HEK293T (cell line): ENCODE results near the gene CCNL2.
"Not testable (repeated sequence)": the region's sequence is repeated elsewhere in the genome, so short reads cannot be mapped to it uniquely, and the experiment has no call there.

Source experiments
- CTCF ChIA-PET: fragments of 350-600 bp; formaldehyde crosslinking; extraction: SDS; loops from one replicate; lab custom pipeline; 2021; ENCODE audit warnings: antibody characterized with exemption, inconsistent platforms; lab: Yijun Ruan, JAX
- POLR2A ChIA-PET: fragments of 350-600 bp; formaldehyde crosslinking; extraction: SDS; loops from one replicate; lab custom pipeline; 2020; ENCODE audit warnings: antibody characterized with exemption, inconsistent platforms; lab: Yijun Ruan, JAX
- DNase-seq: peaks from one replicate; pipeline ENCODE4 v3.0.0; 2012; ENCODE audit warnings: mixed read lengths; ENCODE audit errors: extremely low spot score
- ARNT ChIP-seq: fragments of 450-650 bp; IDR thresholded peaks from 2 replicates; pipeline ENCODE4 v1.6.1; 2017; ENCODE audit warnings: mild to moderate bottlenecking
- BHLHE40 ChIP-seq: fragments of 450-650 bp; IDR thresholded peaks from 2 replicates; pipeline ENCODE4 v1.6.1; 2016; ENCODE audit warnings: mild to moderate bottlenecking, moderate library complexity, borderline replicate concordance
- CTBP1 ChIP-seq: fragments of 450-650 bp; IDR thresholded peaks from 2 replicates; pipeline ENCODE4 v1.6.1; 2016; ENCODE audit warnings: borderline replicate concordance
- ELF4 ChIP-seq: fragments of 450-650 bp; IDR thresholded peaks from 2 replicates; pipeline ENCODE4 v1.6.1; 2017; ENCODE audit warnings: antibody characterized with exemption
- FOXA1 ChIP-seq: fragments of 450-650 bp; IDR thresholded peaks from 2 replicates; pipeline ENCODE4 v1.6.1; 2016; ENCODE audit warnings: mild to moderate bottlenecking
- FOXK2 ChIP-seq: fragments of 450-650 bp; IDR thresholded peaks from 2 replicates; pipeline ENCODE4 v1.6.1; 2016; ENCODE audit warnings: mild to moderate bottlenecking
- FOXM1 ChIP-seq: fragments of 450-650 bp; IDR thresholded peaks from 2 replicates; pipeline ENCODE4 v1.6.1; 2017; ENCODE audit warnings: mild to moderate bottlenecking, borderline replicate concordance
- HDGF ChIP-seq: fragments of 450-650 bp; IDR thresholded peaks from 2 replicates; pipeline ENCODE4 v1.6.1; 2017; ENCODE audit warnings: antibody characterized with exemption, borderline replicate concordance
- L3MBTL2 ChIP-seq: fragments of 450-650 bp; conservative IDR thresholded peaks from 2 replicates; pipeline ENCODE4 v1.6.1; 2016; ENCODE audit warnings: mild to moderate bottlenecking
- LEF1 ChIP-seq: fragments of 450-650 bp; IDR thresholded peaks from 2 replicates; pipeline ENCODE4 v1.6.1; 2017; ENCODE audit warnings: mild to moderate bottlenecking, borderline replicate concordance
- NFRKB ChIP-seq: fragments of 450-650 bp; IDR thresholded peaks from 2 replicates; pipeline ENCODE4 v1.6.1; 2016; ENCODE audit warnings: mild to moderate bottlenecking, moderate library complexity
- SP1 ChIP-seq: fragments of 450-650 bp; IDR thresholded peaks from 2 replicates; pipeline ENCODE4 v1.6.1; 2017
- SUZ12 ChIP-seq: fragments of 450-650 bp; IDR thresholded peaks from 2 replicates; pipeline ENCODE4 v1.6.1; 2016; ENCODE audit warnings: mild to moderate bottlenecking
- TARDBP ChIP-seq: fragments of 450-650 bp; IDR thresholded peaks from 2 replicates; pipeline ENCODE4 v1.6.1; 2016
- ZNF384 ChIP-seq: fragments of 450-650 bp; IDR thresholded peaks from 2 replicates; pipeline ENCODE4 v1.6.1; 2016
- TF ChIP-seq, protein P1 (sequence below): fragments of 450-650 bp; IDR thresholded peaks from 2 replicates; pipeline ENCODE4 v1.6.1; 2016

The CCNL2 gene

DNA sequence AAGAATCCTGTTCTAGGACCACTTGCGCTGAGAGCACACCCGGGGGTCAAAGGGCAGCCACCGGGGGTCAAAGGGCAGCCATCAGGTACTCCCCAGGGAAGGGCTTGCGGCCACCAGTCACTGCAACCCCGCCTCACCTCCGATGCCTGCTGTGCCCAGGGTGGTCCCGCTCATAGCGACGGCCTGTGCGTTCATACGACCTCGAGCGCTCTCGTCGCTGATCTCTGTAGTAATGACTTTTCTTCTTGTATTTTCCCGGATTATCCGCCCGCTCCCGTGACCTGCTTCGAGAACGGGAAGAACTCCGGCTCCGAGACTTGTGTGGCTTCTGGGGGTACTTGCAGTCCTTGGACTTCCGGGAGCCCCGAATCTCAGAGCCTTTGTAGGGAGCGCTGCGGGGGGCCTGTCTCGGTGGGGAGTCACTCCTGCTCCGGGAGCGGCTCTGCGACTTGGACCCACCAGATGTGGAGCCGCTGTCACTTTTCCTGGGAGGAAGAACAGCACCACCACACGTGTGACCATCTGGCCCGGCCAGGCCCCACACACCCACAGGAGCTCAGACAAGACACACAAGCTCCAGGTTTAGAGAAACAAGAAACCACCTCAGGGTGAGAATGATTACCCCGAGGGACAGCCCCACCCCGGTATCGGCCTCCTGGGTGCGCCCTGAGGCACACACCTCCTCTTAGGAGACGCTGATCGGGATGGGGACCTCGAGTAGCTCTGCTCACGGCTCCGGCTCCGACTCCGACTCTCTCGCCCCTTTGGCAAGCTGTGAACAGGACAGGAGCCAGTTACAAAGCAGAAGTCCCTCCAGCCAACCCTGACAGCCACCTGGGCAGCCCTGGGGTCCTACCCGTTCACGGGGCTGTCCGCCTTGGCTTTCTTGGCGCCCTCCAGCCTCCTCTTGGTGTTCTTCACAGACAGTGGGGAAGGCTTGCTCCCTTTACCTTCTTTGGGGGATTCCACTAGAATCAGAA is 11.7 kb downstream of the CCNL2 start:
- no peak for DNase-seq
- TF ChIP-seq L3MBTL2 (no peak), TARDBP (no peak), SUZ12 (no peak)
- ChIA-PET CTCF (interaction anchor here (0.6 kb wide), 1 partner anchor 86 kb away, joined by 3 read pairs; no protein-coding TSS in a partner anchor), POLR2A (interaction anchor here (1.0 to 1.7 kb wide), 3 partner anchors 12 to 20 kb away, joined by 4 to 5 read pairs (median 5); partner anchors contain the start of genes AURKAIP1 and CCNL2)

DNA sequence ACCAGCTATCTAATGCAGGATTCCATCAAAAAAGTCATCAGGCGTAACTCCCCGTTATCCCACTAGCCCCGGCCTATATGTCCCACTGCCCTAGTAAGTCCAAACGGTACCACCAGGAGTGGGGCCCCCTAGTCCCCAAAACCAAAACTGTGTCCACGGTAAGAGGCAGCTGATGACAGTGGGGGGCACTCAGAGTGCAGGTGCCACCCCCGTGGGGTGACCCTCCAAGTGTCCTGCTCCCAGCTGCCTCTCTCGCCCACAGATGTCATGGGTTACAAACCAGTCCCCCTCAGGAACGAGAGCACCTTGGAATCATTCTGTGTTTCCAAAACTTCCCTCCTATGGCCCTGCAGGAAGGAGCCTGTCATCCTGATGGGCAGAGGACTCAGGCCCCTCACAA is 13.2 kb downstream of the CCNL2 start:
- no peak for DNase-seq
- ChIA-PET CTCF (no interaction called here), POLR2A (interaction anchor here (1.3 to 1.9 kb wide), 2 partner anchors 10 to 13 kb away, joined by 4 to 6 read pairs; partner anchors contain the start of genes AURKAIP1 and CCNL2)
- no peak for TF ChIP-seq FOXM1
- no peak for TF ChIP-seq FOXK2
- TF ChIP-seq FOXA1, result no peak
- TF ChIP-seq, protein P1, sequence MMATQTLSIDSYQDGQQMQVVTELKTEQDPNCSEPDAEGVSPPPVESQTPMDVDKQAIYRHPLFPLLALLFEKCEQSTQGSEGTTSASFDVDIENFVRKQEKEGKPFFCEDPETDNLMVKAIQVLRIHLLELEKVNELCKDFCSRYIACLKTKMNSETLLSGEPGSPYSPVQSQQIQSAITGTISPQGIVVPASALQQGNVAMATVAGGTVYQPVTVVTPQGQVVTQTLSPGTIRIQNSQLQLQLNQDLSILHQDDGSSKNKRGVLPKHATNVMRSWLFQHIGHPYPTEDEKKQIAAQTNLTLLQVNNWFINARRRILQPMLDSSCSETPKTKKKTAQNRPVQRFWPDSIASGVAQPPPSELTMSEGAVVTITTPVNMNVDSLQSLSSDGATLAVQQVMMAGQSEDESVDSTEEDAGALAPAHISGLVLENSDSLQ, result no peak
- TF ChIP-seq ZNF384, result no peak

DNA sequence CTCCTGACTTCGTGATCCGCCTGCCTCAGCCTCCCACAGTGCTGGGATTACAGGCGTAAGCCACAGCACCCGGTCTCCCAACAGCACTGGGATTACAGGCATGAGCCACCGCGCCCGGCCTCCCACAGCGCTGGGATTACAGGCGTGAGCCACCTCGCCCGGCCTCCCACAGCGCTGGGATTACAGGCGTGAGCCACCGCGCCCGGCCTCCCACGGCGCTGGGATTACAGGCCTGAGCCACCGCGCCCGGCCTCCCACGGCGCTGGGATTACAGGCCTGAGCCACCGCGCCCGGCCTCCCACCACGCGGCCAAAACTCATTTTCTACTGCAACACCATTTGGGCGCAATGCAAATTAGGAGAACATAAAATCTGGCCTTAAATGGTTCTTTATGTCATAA is 13.8 kb downstream of the CCNL2 start:
- CTCF ChIA-PET, DNase-seq: not testable (repeated sequence)
- POLR2A ChIA-PET, result interaction anchor here (1.3 to 1.9 kb wide), 2 partner anchors 9 to 14 kb away, joined by 4 to 6 read pairs; partner anchors contain the start of genes AURKAIP1 and CCNL2

DNA sequence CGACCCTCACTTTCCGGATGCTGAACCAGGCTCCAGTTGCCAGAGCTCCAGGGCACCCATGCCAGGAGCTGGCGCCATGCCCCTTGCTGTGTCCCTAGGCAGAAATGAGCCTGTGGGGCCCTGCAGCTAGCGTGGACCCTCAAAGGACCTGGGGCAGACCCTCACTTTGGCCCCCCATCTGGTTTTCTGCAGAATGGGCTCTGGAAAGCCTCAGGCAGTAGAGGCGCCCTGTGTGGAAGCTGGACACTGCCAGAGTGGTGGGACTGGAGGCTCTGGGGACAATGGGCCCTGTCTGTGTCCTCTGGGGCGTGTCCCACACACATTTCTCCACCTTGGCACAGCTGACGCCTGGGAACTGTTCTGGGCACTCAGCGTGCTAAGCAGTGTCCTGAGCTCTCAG is 17.8 kb downstream of the CCNL2 start:
- POLR2A ChIA-PET, result no interaction called here
- CTCF ChIA-PET, result no interaction called here
- TF ChIP-seq FOXM1, result no peak
- TF ChIP-seq L3MBTL2, result no peak
- TF ChIP-seq HDGF, result no peak
- TF ChIP-seq NFRKB, result no peak
- TF ChIP-seq, protein P1, result no peak
- no peak for TF ChIP-seq LEF1
- TF ChIP-seq ARNT, result no peak
- TF ChIP-seq FOXK2, result no peak
- TF ChIP-seq FOXA1, result no peak
- TF ChIP-seq SP1, result no peak
- no peak for TF ChIP-seq ZNF384
- TF ChIP-seq TARDBP, result no peak
- no peak for TF ChIP-seq BHLHE40
- no peak for TF ChIP-seq CTBP1
- no peak for TF ChIP-seq ELF4
- no peak for TF ChIP-seq SUZ12
- no peak for DNase-seq

DNA sequence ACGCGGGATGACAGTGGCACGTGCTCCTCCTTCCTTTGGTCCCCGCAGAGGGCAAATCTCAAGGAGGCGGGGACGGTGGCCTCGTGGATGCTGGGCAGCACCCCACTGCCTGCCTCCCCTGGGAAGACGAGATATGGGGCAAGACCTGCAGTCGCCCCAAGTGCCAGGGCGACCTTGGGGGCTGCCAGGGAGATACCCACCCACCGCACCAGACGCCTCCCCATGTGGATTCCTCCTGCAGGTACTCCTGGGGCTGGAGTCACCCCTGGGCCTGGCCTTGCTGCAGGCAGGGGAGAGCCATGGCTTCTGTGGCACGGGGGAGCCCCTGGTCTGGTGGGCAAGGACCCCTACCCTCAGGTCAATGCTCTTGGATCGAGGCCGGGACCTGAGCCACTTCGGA is 18.3 kb downstream of the CCNL2 start:
- TF ChIP-seq TARDBP, result no peak
- TF ChIP-seq NFRKB, result no peak
- no peak for TF ChIP-seq L3MBTL2
- TF ChIP-seq FOXM1, result no peak
- TF ChIP-seq ZNF384, result no peak
- no peak for TF ChIP-seq CTBP1
- TF ChIP-seq SUZ12, result no peak
- DNase-seq, result no peak
- POLR2A ChIA-PET, result no interaction called here
- CTCF ChIA-PET, result no interaction called here

DNA sequence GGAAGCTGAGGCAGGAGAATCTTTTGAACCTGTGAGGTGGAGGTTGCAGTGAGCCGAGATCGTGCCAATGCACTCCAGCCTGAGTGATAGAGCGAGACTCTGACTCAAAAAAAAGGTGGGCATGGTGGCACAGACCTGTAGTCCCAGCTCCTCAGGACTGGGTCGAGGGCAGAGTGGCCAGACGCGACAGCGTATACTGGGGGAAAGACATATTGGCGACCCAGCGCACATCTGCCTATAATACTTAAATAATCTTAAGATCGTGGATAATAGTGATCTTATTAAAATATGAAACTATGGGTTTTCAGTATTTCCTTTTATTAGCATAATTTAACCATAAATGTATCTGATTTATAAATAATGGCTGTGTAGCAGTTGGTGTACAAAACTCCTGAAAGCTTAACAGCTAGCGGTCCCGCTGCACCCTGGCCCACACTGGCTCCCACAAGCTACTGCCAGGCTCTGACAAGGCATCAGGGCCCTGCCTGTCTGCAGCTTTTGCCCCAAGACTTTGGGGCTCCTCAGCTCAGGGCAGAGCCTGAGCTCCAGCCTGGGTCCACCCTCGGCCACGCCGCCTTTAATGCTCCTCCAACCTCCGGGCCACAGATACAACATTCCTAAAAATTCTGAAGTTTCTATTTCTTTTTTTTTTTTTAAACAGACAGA is 21.5 kb downstream of the CCNL2 start:
- TF ChIP-seq ELF4 (no peak), FOXM1 (no peak), TARDBP (no peak), BHLHE40 (no peak), CTBP1 (no peak), SP1 (no peak), L3MBTL2 (no peak), SUZ12 (no peak), FOXK2 (no peak), HDGF (no peak), FOXA1 (no peak), LEF1 (no peak), ARNT (no peak), NFRKB (no peak), ZNF384 (no peak)
- TF ChIP-seq, protein P1, result no peak
- DNase-seq, result no peak
- ChIA-PET CTCF (no interaction called here), POLR2A (interaction anchor here (1.1 to 6.5 kb wide), 2 partner anchors 22 to 30 kb away, joined by 3 to 54 read pairs; partner anchors contain the start of gene CCNL2)
